H1 (cell line): Measurements from ENCODE around the gene TMPRSS15. TPM values are rescaled to one million over a fixed set of nuclear protein-coding genes. Genes with fewer than 3 reads are reported as not detected.

Experiments used
- ASH2L ChIP-seq: fragments of 200-600, 300-600 bp; sonication (generic); IDR thresholded peaks from one replicate; pipeline ENCODE4 v1.7.1; 2017; ENCODE audit warnings: low read length
- CBX8 ChIP-seq: fragments of 300-800, 300-1000 bp; sonication (generic); IDR thresholded peaks from 2 replicates; pipeline ENCODE4 v1.7.1; 2016; ENCODE audit warnings: low read depth, low read length, borderline replicate concordance
- CTBP2 ChIP-seq: IDR thresholded peaks from 2 replicates; pipeline ENCODE4 v1.7.0; 2011; ENCODE audit warnings: borderline replicate concordance, mild to moderate bottlenecking, moderate library complexity, mixed read lengths, low read length; ENCODE audit not compliant: insufficient read depth, insufficient read length
- E2F6 ChIP-seq: IDR thresholded peaks from 2 replicates; pipeline ENCODE4 v1.6.1; 2012; ENCODE audit warnings: inconsistent platforms
- EZH2 ChIP-seq: fragments of 200-600 bp; sonication (generic); IDR thresholded peaks from 2 replicates; pipeline ENCODE4 v1.7.1; 2012; ENCODE audit warnings: low read depth, mild to moderate bottlenecking, moderate library complexity, low read length, inconsistent platforms; ENCODE audit not compliant: severe bottlenecking
- FOSL1 ChIP-seq: IDR thresholded peaks from 2 replicates; pipeline ENCODE4 v1.6.1; 2011; ENCODE audit warnings: mild to moderate bottlenecking, low read depth, low read length, moderate library complexity; ENCODE audit not compliant: insufficient read depth
- HDAC6 ChIP-seq: IDR thresholded peaks from one replicate; pipeline ENCODE4 v1.7.1; 2012; ENCODE audit warnings: low read depth, mild to moderate bottlenecking, inconsistent platforms, low read length, moderate library complexity
- KDM4A ChIP-seq: IDR thresholded peaks from one replicate; pipeline ENCODE4 v1.7.1; 2012; ENCODE audit warnings: low read depth, mild to moderate bottlenecking, moderate library complexity, low read length, inconsistent platforms; ENCODE audit not compliant: severe bottlenecking
- KDM5A ChIP-seq: fragments of 200-600 bp; IDR thresholded peaks from 2 replicates; pipeline ENCODE4 v1.7.1; 2012; ENCODE audit warnings: mild to moderate bottlenecking, low read length, inconsistent platforms, mixed read lengths
- MAFK ChIP-seq: IDR thresholded peaks from 2 replicates; pipeline ENCODE4 v1.6.1; 2012; ENCODE audit warnings: low read depth, mild to moderate bottlenecking, improper control_type of control experiment, low read length
- MAX ChIP-seq: IDR thresholded peaks from 2 replicates; pipeline ENCODE4 v1.6.1; 2012; ENCODE audit warnings: inconsistent platforms
- NANOG ChIP-seq: IDR thresholded peaks from 2 replicates; pipeline ENCODE4 v1.6.1; 2011; ENCODE audit warnings: low read length, low read depth, mild to moderate bottlenecking, inconsistent platforms; ENCODE audit not compliant: insufficient read depth, poor library complexity, severe bottlenecking
- POLR2AphosphoS5 ChIP-seq: IDR thresholded peaks from 2 replicates; pipeline ENCODE4 v1.6.1; 2011; ENCODE audit warnings: low read depth, low read length
- RXRA ChIP-seq: IDR thresholded peaks from 2 replicates; pipeline ENCODE4 v1.6.1; 2011; ENCODE audit warnings: low read depth, mild to moderate bottlenecking, low read length, moderate library complexity; ENCODE audit not compliant: insufficient read depth
- SIRT6 ChIP-seq: IDR thresholded peaks from one replicate; pipeline ENCODE4 v1.7.1; 2012; ENCODE audit warnings: low read length, inconsistent platforms
- SP1 ChIP-seq: IDR thresholded peaks from 2 replicates; pipeline ENCODE4 v1.6.1; 2011; ENCODE audit warnings: low read depth, low read length
- SP4 ChIP-seq: IDR thresholded peaks from 2 replicates; pipeline ENCODE4 v1.6.1; 2012; ENCODE audit warnings: low read length, inconsistent platforms
- SRF ChIP-seq: IDR thresholded peaks from 2 replicates; pipeline ENCODE4 v1.6.1; 2011; ENCODE audit warnings: mild to moderate bottlenecking, low read depth, low read length, moderate library complexity
- TAF1 ChIP-seq: IDR thresholded peaks from 2 replicates; pipeline ENCODE4 v1.6.1; 2011; ENCODE audit warnings: mild to moderate bottlenecking, low read depth, low read length
- TAF7 ChIP-seq: optimal IDR thresholded peaks from 2 replicates; pipeline ENCODE3; 2011; ENCODE audit warnings: low read depth, mild to moderate bottlenecking, inconsistent platforms, low read length, moderate library complexity, borderline replicate concordance
- TBP ChIP-seq: IDR thresholded peaks from 2 replicates; pipeline ENCODE4 v1.6.1; 2011; ENCODE audit warnings: low read depth, low read length, improper control_type of control experiment
- polyA plus RNA-seq, 7 experiments: library from polyadenylated mRNA; depleted of rRNA in 3 of 7; stranded (reverse) in 5 of 7; unstranded in 2 of 7; fragments of >200 nt in 5 of 7; fragments of 200-250 nt in 2 of 7; gene quantifications; 1 replicate in 5 of 7; 2 replicates in 1 of 7; 4 replicates in 1 of 7; pipeline versions ENCODE4 v1.2.1 to v1.2.3, GENCODE V29; 2011 to 2013; ENCODE audit warnings: missing spikeins in 2 of 7, mixed read lengths in 2 of 7
- total RNA-seq: library from RNA; stranded (reverse); fragmentation: NEBNext Ultra II Directional; extraction: Animal tissue kit (Norgen Biotek cat#: 25700); gene quantifications from 2 replicates; pipeline ENCODE4 v1.2.1, GENCODE V29; 2021
- TF ChIP-seq, protein P1 (sequence below): IDR thresholded peaks from 2 replicates; pipeline ENCODE4 v1.6.1; 2012; ENCODE audit warnings: low read length, inconsistent platforms

TMPRSS15 gene
- total and polyA plus RNA-seq, 2 of the 8 experiments (the other 6 are each of a cell fraction or from before 2014, with no cell fraction given): not detected

GRCh38 chr21:18244671-18245463 lies 158.7 kb downstream of the TMPRSS15 start, which contains the start of gene CHODL (continued):
- TF ChIP-seq KDM4A: peak; percentile 97
- no peak for TF ChIP-seq SRF
- peak; percentile 28 for TF ChIP-seq ASH2L
- peak; percentile 83 for TF ChIP-seq MAX
- no peak for TF ChIP-seq SP4
- no peak for TF ChIP-seq RXRA
- no peak for TF ChIP-seq CBX8
- TF ChIP-seq, protein P1, sequence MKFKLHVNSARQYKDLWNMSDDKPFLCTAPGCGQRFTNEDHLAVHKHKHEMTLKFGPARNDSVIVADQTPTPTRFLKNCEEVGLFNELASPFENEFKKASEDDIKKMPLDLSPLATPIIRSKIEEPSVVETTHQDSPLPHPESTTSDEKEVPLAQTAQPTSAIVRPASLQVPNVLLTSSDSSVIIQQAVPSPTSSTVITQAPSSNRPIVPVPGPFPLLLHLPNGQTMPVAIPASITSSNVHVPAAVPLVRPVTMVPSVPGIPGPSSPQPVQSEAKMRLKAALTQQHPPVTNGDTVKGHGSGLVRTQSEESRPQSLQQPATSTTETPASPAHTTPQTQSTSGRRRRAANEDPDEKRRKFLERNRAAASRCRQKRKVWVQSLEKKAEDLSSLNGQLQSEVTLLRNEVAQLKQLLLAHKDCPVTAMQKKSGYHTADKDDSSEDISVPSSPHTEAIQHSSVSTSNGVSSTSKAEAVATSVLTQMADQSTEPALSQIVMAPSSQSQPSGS: no peak
- no peak for TF ChIP-seq KDM5A
- TF ChIP-seq NANOG: no peak
- TF ChIP-seq SP1: no peak
- TF ChIP-seq TBP: no peak
- TF ChIP-seq E2F6: peak; percentile 65
- TF ChIP-seq MAFK: no peak
- TF ChIP-seq FOSL1: no peak
- no peak for TF ChIP-seq TAF1
- no peak for TF ChIP-seq TAF7
- TF ChIP-seq SIRT6: no peak
- TF ChIP-seq CTBP2: no peak
- no peak for TF ChIP-seq POLR2AphosphoS5
- TF ChIP-seq HDAC6: no peak
- peak; percentile 82 for TF ChIP-seq EZH2
